IMR-90 (cell line): ENCODE data around the gene SUPT3H. TPM values are rescaled to one million over a fixed set of nuclear protein-coding genes. Genes with fewer than 3 reads are reported as not detected.

ENCODE experiments used
- ATAC-seq: fragments of 200-7000 bp; cut with Tn5 transposase; 2 replicates; pipeline ENCODE4 v1.9.1; 2020; ENCODE audit warnings: low read depth, mild to moderate bottlenecking, moderate library complexity
- BruUV-seq: library from RNA; stranded (reverse); fragments of 400-500 nt; replicated peaks from 2 replicates; lab custom pipeline; 2021; lab: Mats Ljungman, UMichigan
- CTCF ChIA-PET: fragments of 300-600 bp; formaldehyde crosslinking; extraction: SDS; loops from one replicate; lab custom pipeline; 2021; ENCODE audit warnings: antibody characterized with exemption; lab: Yijun Ruan, JAX
- POLR2A ChIA-PET: fragments of 300-600 bp; sonication (Branson Sonifier 250); formaldehyde crosslinking; loops from one replicate; lab custom pipeline; 2022; ENCODE audit warnings: antibody characterized with exemption; ENCODE audit not compliant: unreplicated experiment; lab: Charles Lee
- DNase-seq: peaks from one replicate; pipeline ENCODE4 v3.0.0; 2013
- H2AFZ ChIP-seq: replicated peaks from 2 replicates; pipeline ENCODE3; 2013; ENCODE audit warnings: low read length, mild to moderate bottlenecking; ENCODE audit not compliant: poor library complexity
- H2AK5ac ChIP-seq: 2 replicates; pipeline ENCODE4 v1.6.1; 2013; ENCODE audit warnings: low read depth, low read length, inconsistent platforms
- H2AK9ac ChIP-seq: replicated peaks from 2 replicates; pipeline ENCODE3; 2013; ENCODE audit warnings: mild to moderate bottlenecking, low read depth, low read length, moderate library complexity; ENCODE audit not compliant: poor library complexity
- H2BK120ac ChIP-seq: 2 replicates; pipeline ENCODE4 v1.6.1; 2013; ENCODE audit warnings: low read depth, low read length, inconsistent platforms
- H2BK15ac ChIP-seq: 3 replicates; pipeline ENCODE4 v1.6.1; 2013; ENCODE audit warnings: low read depth, low read length, inconsistent platforms
- H2BK20ac ChIP-seq: 2 replicates; pipeline ENCODE4 v1.6.1; 2013; ENCODE audit warnings: low read depth, mild to moderate bottlenecking, inconsistent platforms, low read length, moderate library complexity
- H2BK5ac ChIP-seq: 2 replicates; pipeline ENCODE4 v1.6.1; 2013; ENCODE audit warnings: mild to moderate bottlenecking, low read depth, low read length, inconsistent platforms; ENCODE audit not compliant: poor library complexity, severe bottlenecking
- H3K14ac ChIP-seq: replicated peaks from 2 replicates; pipeline ENCODE4 v1.6.1; 2013; ENCODE audit warnings: low read depth, low read length, inconsistent platforms
- H3K18ac ChIP-seq: 2 replicates; pipeline ENCODE4 v1.6.1; 2013; ENCODE audit warnings: low read depth, low read length, control low read depth
- H3K23ac ChIP-seq: 2 replicates; pipeline ENCODE4 v1.6.1; 2013; ENCODE audit warnings: low read depth, low read length, inconsistent platforms
- H3K27ac ChIP-seq: 2 replicates; pipeline ENCODE4 v1.5.1; 2013; ENCODE audit warnings: mild to moderate bottlenecking, control low read depth, low read length; ENCODE audit not compliant: insufficient read depth
- H3K27me3 ChIP-seq: 2 replicates; pipeline ENCODE4 v1.6.1; 2013; ENCODE audit warnings: low read length; ENCODE audit not compliant: control insufficient read depth, insufficient read depth
- H3K36me3 ChIP-seq: 2 replicates; pipeline ENCODE4 v1.6.1; 2013; ENCODE audit warnings: low read length, mixed read lengths; ENCODE audit not compliant: control insufficient read depth, insufficient read depth
- H3K4ac ChIP-seq: 2 replicates; pipeline ENCODE4 v1.6.1; 2013; ENCODE audit warnings: low read depth, low read length, inconsistent platforms
- H3K4me1 ChIP-seq: 2 replicates; pipeline ENCODE4 v1.6.1; 2013; ENCODE audit warnings: low read length, mixed read lengths; ENCODE audit not compliant: control insufficient read depth, insufficient read depth
- H3K4me2 ChIP-seq: 2 replicates; pipeline ENCODE4 v1.6.1; 2013; ENCODE audit warnings: low read depth, mild to moderate bottlenecking, control low read depth, low read length, moderate library complexity
- H3K4me3 ChIP-seq: 2 replicates; pipeline ENCODE4 v1.5.1; 2013; ENCODE audit warnings: low read depth, mild to moderate bottlenecking, control low read depth, low read length, moderate library complexity; ENCODE audit not compliant: insufficient read depth
- H3K56ac ChIP-seq: 2 replicates; pipeline ENCODE4 v1.6.1; 2013; ENCODE audit warnings: low read length, inconsistent platforms; ENCODE audit not compliant: insufficient read depth; ENCODE audit errors: extremely low read depth
- H3K79me1 ChIP-seq, 2 experiments: 2 replicates each; pipeline ENCODE4 v1.6.1; 2013; ENCODE audit warnings: low read length in 2 of 2, inconsistent platforms in 1 of 2, low read depth in 1 of 2
- H3K9ac ChIP-seq: 2 replicates; pipeline ENCODE4 v1.6.1; 2013; ENCODE audit warnings: low read depth, low read length, control low read depth
- H3K9me1 ChIP-seq: 2 replicates; pipeline ENCODE4 v1.6.1; 2013; ENCODE audit warnings: low read length, inconsistent platforms; ENCODE audit not compliant: insufficient read depth
- H3K9me3 ChIP-seq: 2 replicates; pipeline ENCODE4 v1.6.1; 2013; ENCODE audit warnings: low read length; ENCODE audit not compliant: control insufficient read depth, insufficient read depth
- H4K20me1 ChIP-seq: 2 replicates; pipeline ENCODE4 v1.6.1; 2013; ENCODE audit warnings: low read length, inconsistent platforms; ENCODE audit not compliant: insufficient read depth
- H4K5ac ChIP-seq: 2 replicates; pipeline ENCODE4 v1.6.1; 2013; ENCODE audit warnings: mild to moderate bottlenecking, low read depth, low read length, control low read depth
- H4K8ac ChIP-seq, 2 experiments: 2 replicates each; pipeline ENCODE4 v1.6.1; 2013; ENCODE audit warnings: low read depth in 2 of 2, low read length in 2 of 2, control low read depth in 1 of 2, inconsistent platforms in 1 of 2
- H4K91ac ChIP-seq: 2 replicates; pipeline ENCODE4 v1.6.1; 2013; ENCODE audit warnings: low read depth, low read length, inconsistent platforms; ENCODE audit not compliant: insufficient read depth
- CTCF ChIP-seq: conservative IDR thresholded peaks from 2 replicates; pipeline ENCODE4 v1.5.1; 2012; ENCODE audit warnings: mild to moderate bottlenecking, low read depth, low read length, improper control_type of control experiment
- MAZ ChIP-seq: IDR thresholded peaks from 2 replicates; pipeline ENCODE4 v1.6.1; 2012; ENCODE audit warnings: low read depth, mild to moderate bottlenecking, low read length, improper control_type of control experiment, moderate library complexity, borderline replicate concordance
- POLR2A ChIP-seq: IDR thresholded peaks from 2 replicates; pipeline ENCODE4 v1.6.1; 2012; ENCODE audit warnings: mild to moderate bottlenecking, low read depth, low read length
- RAD21 ChIP-seq: IDR thresholded peaks from 2 replicates; pipeline ENCODE4 v1.6.1; 2012; ENCODE audit warnings: low read length, improper control_type of control experiment
- RFX5 ChIP-seq: IDR thresholded peaks from 2 replicates; pipeline ENCODE4 v1.8.0; 2012; ENCODE audit warnings: low read depth, mild to moderate bottlenecking, low read length, moderate library complexity
- SMC3 ChIP-seq: fragments of 150-350 bp; IDR thresholded peaks from 2 replicates; pipeline ENCODE4 v1.6.1; 2016; ENCODE audit warnings: low read depth, mild to moderate bottlenecking, antibody characterized with exemption, low read length, moderate library complexity
- WGBS, 2 experiments: methylation state at CpG; one replicate each; pipeline versions ENCODE4 v1.1.5 to v1.1.7; 2013; ENCODE audit warnings: missing lambda C conversion rate in 2 of 2; ENCODE audit not compliant: insufficient read length in 1 of 2; ENCODE audit errors: extremely low coverage in 2 of 2; 5-methylcytosine and 5-hydroxymethylcytosine counted together
- dilution Hi-C: fragments of 300-500 bp; cut with HindIII; formaldehyde crosslinking; loops from one replicate; pipeline ENCODE4 v1.14.3; 2018; ENCODE audit warnings: low sequenced_read_pairs; ENCODE audit not compliant: unreplicated experiment
- in situ Hi-C: fragments of 300-500 bp; cut with MboI; formaldehyde crosslinking; loops from 3 replicates; pipeline ENCODE4 v1.14.3; 2019; ENCODE audit warnings: low sequenced_read_pairs, inconsistent platforms, mixed read lengths
- intact Hi-C: fragments of 100-400 bp; cut with micrococcal nuclease; formaldehyde crosslinking; loops from 2 replicates; pipeline ENCODE4 v1.10.0; 2022
- polyA plus RNA-seq, 3 experiments: library from polyadenylated mRNA; depleted of rRNA; stranded (reverse); fragments of >200 nt; gene quantifications; 2 replicates each; pipeline ENCODE4 v1.2.3, GENCODE V29; 2012; ENCODE audit warnings: low replicate concordance in 1 of 3
- total RNA-seq: library from RNA; depleted of rRNA; stranded (reverse); fragments of >200 nt; gene quantifications from 2 replicates; pipeline ENCODE4 v1.2.3, GENCODE V29; 2012

Gene SUPT3H
- total and polyA plus RNA-seq, 2 of the 4 experiments (the other 2 are of a cell fraction): 4.5 to 5.0 TPM

DNA sequence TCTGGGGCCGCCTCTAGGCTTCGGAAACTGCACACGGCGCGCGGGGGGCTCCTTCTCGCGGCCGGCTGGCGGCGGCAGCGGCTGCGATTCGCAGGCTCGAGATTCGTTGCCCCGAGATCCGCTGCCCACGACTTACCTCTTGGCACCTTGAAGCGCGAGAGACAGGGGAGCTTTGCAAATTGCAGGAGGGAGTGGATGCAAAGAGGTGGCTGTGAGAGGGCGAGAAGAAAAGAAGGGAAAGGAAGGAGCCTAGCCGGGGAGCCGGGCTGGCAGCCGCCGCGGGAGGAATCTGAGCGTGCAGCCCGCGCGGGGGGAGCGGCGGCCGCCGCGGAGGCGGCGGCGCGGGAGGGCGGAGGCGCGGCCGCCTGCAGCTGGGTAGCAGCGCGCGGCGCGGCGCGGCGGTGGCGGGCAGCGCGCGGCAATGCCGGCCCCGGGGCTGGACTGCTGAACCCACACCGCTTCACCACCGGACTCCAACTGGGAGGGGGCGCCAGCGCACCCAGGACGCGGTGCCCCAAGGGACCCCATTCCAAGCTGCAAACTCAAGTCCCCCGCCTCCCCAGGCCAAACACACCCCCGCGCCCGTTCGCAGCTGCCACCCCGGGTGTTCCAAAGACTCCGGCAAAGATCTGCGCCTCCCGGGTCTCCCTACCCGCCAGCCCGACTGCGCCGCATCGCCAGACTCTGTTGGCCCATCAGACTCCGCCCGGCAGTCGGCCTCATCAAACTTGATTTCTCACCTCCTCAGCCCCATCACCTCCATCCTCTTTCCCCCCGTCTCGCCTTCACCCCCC lies 44.2 kb upstream of the SUPT3H start:
- ChIA-PET POLR2A (no interaction called here), CTCF (interaction anchor here (0.8 to 1.2 kb wide), 4 partner anchors 44 to 791 kb away, joined by 3 to 10 read pairs (median 3); partner anchors contain the start of gene SUPT3H)
- H4K8ac ChIP-seq: peak overlapping the region; percentile 70 to 78; a peak in 2 of 4 replicates
- no peaks in the 10 kb centered on the region for H4K20me1 ChIP-seq
- H3K9ac ChIP-seq: peak overlapping the region; percentile 88
- H2AK9ac ChIP-seq: peak overlapping the region; percentile 43
- H3K4me3 ChIP-seq: peak overlapping the region; percentile 99
- peak overlapping the region; percentile 86 for H2BK120ac ChIP-seq
- peak overlapping the region; percentile 79 for H4K5ac ChIP-seq
- H3K4me2 ChIP-seq: peak overlapping the region; percentile 80
- H4K91ac ChIP-seq: peak overlapping the region; percentile 74
- 1% methylated on average over 43 of the region's 83 CpGs; no CpG with 5 or more reads in 1 of the 2 experiments for WGBS, 2 experiments
- no peaks in the 10 kb centered on the region for H3K27me3 ChIP-seq
- H3K9me3 ChIP-seq: no peaks in the 10 kb centered on the region
- H3K14ac ChIP-seq: peak overlapping the region; percentile 70
- peak overlapping the region; percentile 91 for H3K18ac ChIP-seq
- H3K23ac ChIP-seq: peak overlapping the region; percentile 79
- peak overlapping the region; percentile 73; the same call in 1 of the 2 replicates for H3K56ac ChIP-seq
- peak overlapping the region; percentile 60 for H2BK20ac ChIP-seq
- peaks cover 11% of the 10 kb centered on the region for H3K4me1 ChIP-seq
- no peaks in the 10 kb centered on the region for H3K9me1 ChIP-seq
- peak overlapping the region; percentile 95 for H3K27ac ChIP-seq
- H2BK15ac ChIP-seq: peak overlapping the region; percentile 77; the same call in 1 of the 3 replicates
- in situ Hi-C loops (loop anchor here (5.0 to 25.0 kb wide), 4 partner anchors 290 to 937 kb away; no protein-coding TSS in a partner anchor), intact Hi-C loops (loop anchor here (1.0 to 10.0 kb wide), 7 partner anchors 61 to 947 kb away; no protein-coding TSS in a partner anchor), dilution Hi-C loops (no loop called here)
- peaks cover 19 to 26% of the 10 kb centered on the region in 2 experiments for H3K79me1 ChIP-seq
- H2BK5ac ChIP-seq: peak overlapping the region; percentile 88
- H2AK5ac ChIP-seq: peak overlapping the region; percentile 23; the same call in 1 of the 2 replicates
- H3K36me3 ChIP-seq: no peaks in the 10 kb centered on the region
- ATAC-seq (peak; percentile 81), DNase-seq (peak; percentile 67)
- TF ChIP-seq SMC3: peak; percentile 22
- TF ChIP-seq CTCF: peak; percentile 38
- TF ChIP-seq RFX5: no peak
- TF ChIP-seq POLR2A: no peak
- TF ChIP-seq MAZ: peak; percentile 12; the same call in 1 of the 2 replicates
- peak; percentile 42 for TF ChIP-seq RAD21
- no TSS peak for BruUV-seq
- peak overlapping the region; percentile 87 for H3K4ac ChIP-seq
- H2AFZ ChIP-seq: peak overlapping the region; percentile 91
